DOHH2 (cell line): ENCODE results near the gene DACH1.

Experiments used
- CTCF ChIP-seq: fragments of 200-600 bp; sonication (generic); IDR thresholded peaks from one replicate; pipeline ENCODE4 v1.5.1; 2014; ENCODE audit warnings: antibody characterized with exemption, mild to moderate bottlenecking, low read depth, low read length; ENCODE audit not compliant: poor library complexity, severe bottlenecking
- EZH2phosphoT487 ChIP-seq: fragments of 200-600 bp; sonication (generic); IDR thresholded peaks from 2 replicates; pipeline ENCODE4 v1.6.1; 2017; ENCODE audit warnings: borderline replicate concordance, mild to moderate bottlenecking, antibody characterized with exemption, low read length, moderate library complexity, mixed read lengths

- TF ChIP-seq CTCF (no peak), EZH2phosphoT487 (no peak)
Measured at GRCh38 chr13:71394176-71394575, 472.8 kb downstream of the DACH1 start.
